Activated B cell treated with CpG ODN at 0.5 μM for 24 hours (primary cell): ENCODE measurements around the gene PHACTR3. TPM values are rescaled to one million over a fixed set of nuclear protein-coding genes. Genes with fewer than 3 reads are reported as not detected.

Experiments used
- ATAC-seq: fragments of 200-7000 bp; cut with Tn5 transposase; one replicate; pipeline ENCODE4 v1.10.0; 2021; ENCODE audit warnings: low read depth, mild to moderate bottlenecking, moderate library complexity
- CTCF ChIA-PET: fragments of 350-600 bp; sonication (Branson Sonifier 250); formaldehyde crosslinking; loops from one replicate; lab custom pipeline; 2021; ENCODE audit warnings: antibody characterized with exemption; lab: Charles Lee
- POLR2A ChIA-PET: fragments of 350-600 bp; sonication (Branson Sonifier 250); formaldehyde crosslinking; loops from one replicate; lab custom pipeline; 2021; ENCODE audit warnings: antibody characterized with exemption; lab: Charles Lee
- DNase-seq: peaks from one replicate; pipeline ENCODE4 v3.0.0; 2022
- H3K27ac Mint-ChIP-seq: one replicate; pipeline ENCODE4 v1.8.0; 2020; ENCODE audit warnings: mixed read lengths
- H3K27me3 Mint-ChIP-seq: one replicate; pipeline ENCODE4 v1.8.0; 2021; ENCODE audit warnings: mixed read lengths
- H3K36me3 Mint-ChIP-seq: one replicate; pipeline ENCODE4 v1.8.0; 2021; ENCODE audit warnings: low read depth, mixed read lengths
- H3K4me1 Mint-ChIP-seq: one replicate; pipeline ENCODE4 v1.8.0; 2021; ENCODE audit warnings: mixed read lengths
- H3K4me3 Mint-ChIP-seq: one replicate; pipeline ENCODE4 v1.8.0; 2020; ENCODE audit warnings: mild to moderate bottlenecking, mixed read lengths
- H3K9me3 Mint-ChIP-seq: one replicate; pipeline ENCODE4 v1.8.0; 2020; ENCODE audit warnings: mixed read lengths
- intact Hi-C: fragments of 100-400 bp; cut with micrococcal nuclease; formaldehyde crosslinking; loops from one replicate; pipeline ENCODE4 v1.15.1; 2024
- total RNA-seq: library from RNA; stranded (reverse); gene quantifications from 2 replicates; pipeline ENCODE4 v1.2.3, GENCODE V29; 2022
- TF ChIP-seq, protein P1 (sequence below): fragments of 200-600 bp; IDR thresholded peaks from one replicate; pipeline ENCODE4 v1.8.0; 2022; ENCODE audit warnings: antibody characterized with exemption, mild to moderate bottlenecking

The PHACTR3 gene
- total RNA-seq, 1 donor from 2014 or later: not detected

DNA sequence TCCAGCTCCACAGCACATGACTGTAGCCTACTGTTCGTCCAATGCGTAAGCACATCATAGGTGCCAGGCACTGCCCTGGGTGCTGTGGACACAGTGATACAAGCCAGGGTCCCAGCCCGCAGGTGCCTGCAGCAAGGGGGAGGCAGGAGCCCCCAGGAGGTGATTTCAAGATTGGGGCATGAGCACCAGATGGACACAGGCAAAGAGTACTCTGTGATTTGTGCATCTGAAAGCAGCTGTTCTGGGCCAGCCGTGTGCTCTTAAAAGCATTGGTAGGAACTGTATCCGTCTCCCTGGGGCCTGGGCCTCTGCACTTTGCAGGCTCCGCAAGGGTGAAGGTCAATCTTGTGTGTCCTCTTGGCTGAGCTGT, 179.3 kb downstream of the PHACTR3 start:
- ATAC-seq (no peak), DNase-seq (no peak)
- Mint-ChIP-seq H3K27me3 (peaks cover 2% of the 10 kb centered on the region), H3K9me3 (no peaks in the 10 kb centered on the region), H3K4me3 (no peak overlapping the region), H3K36me3 (no peaks in the 10 kb centered on the region), H3K4me1 (no peaks in the 10 kb centered on the region), H3K27ac (no peak overlapping the region)
- ChIA-PET CTCF (no interaction called here), POLR2A (no interaction called here)
- TF ChIP-seq, protein P1, sequence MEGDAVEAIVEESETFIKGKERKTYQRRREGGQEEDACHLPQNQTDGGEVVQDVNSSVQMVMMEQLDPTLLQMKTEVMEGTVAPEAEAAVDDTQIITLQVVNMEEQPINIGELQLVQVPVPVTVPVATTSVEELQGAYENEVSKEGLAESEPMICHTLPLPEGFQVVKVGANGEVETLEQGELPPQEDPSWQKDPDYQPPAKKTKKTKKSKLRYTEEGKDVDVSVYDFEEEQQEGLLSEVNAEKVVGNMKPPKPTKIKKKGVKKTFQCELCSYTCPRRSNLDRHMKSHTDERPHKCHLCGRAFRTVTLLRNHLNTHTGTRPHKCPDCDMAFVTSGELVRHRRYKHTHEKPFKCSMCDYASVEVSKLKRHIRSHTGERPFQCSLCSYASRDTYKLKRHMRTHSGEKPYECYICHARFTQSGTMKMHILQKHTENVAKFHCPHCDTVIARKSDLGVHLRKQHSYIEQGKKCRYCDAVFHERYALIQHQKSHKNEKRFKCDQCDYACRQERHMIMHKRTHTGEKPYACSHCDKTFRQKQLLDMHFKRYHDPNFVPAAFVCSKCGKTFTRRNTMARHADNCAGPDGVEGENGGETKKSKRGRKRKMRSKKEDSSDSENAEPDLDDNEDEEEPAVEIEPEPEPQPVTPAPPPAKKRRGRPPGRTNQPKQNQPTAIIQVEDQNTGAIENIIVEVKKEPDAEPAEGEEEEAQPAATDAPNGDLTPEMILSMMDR: no peak
- intact Hi-C loops: no loop called here

GRCh38 chr20:59784365-59784764, 180.0 kb downstream of the PHACTR3 start:
- Mint-ChIP-seq H3K27ac (no peak overlapping the region), H3K4me1 (no peaks in the 10 kb centered on the region), H3K27me3 (peaks cover 2% of the 10 kb centered on the region), H3K36me3 (no peaks in the 10 kb centered on the region), H3K9me3 (no peaks in the 10 kb centered on the region), H3K4me3 (no peak overlapping the region)
- DNase-seq (no peak), ATAC-seq (no peak)
- POLR2A ChIA-PET: no interaction called here
- TF ChIP-seq, protein P1: no peak
- CTCF ChIA-PET: no interaction called here
- intact Hi-C loops: no loop called here

DNA sequence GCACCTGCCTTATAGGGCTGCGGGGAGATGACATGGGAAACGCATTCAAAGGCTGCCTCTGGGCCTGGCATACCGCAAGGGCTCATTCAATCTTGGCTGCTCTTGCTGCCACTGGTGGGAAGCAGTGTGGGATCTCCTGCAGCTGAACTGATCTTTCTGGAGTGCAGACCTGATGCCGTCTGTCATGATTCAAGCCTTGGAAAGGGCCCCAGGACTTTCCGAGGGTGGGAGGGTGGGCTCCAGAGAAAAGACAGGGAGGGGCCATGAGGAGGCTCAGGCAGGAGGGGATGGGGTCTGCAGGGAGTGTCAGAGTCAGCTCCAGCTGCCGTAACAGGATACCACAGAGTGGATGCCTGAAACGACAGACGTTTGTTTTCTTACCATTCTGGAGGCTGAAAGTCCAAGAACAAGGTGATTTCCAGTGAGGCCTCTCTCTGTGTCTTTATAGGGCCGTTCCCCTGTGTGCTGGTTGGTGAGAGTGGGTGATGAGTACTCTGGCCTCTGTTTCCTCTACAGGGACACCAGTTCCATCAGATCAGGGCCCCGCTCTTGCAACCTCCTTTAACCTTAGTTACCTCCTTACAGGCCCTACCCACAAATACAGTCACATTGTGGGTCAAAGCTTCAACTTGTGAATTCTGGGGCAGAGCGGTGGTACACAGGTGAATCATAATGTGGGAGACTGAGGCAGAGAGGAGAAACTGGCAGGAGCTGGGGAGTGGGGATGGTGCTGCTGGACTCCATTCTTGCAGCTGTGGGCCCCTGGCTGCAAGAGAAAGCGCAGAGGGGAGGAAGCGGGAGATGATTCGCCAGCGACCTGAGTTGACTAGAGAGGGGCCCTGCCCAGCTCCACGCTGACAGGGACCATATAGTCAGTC, 180.7 kb downstream of the PHACTR3 start:
- Mint-ChIP-seq H3K4me1 (no peaks in the 10 kb centered on the region), H3K27ac (no peak overlapping the region), H3K36me3 (no peaks in the 10 kb centered on the region), H3K27me3 (peaks cover 2% of the 10 kb centered on the region), H3K9me3 (no peaks in the 10 kb centered on the region), H3K4me3 (no peak overlapping the region)
- DNase-seq: no peak
- ATAC-seq: no peak
- POLR2A ChIA-PET: no interaction called here
- intact Hi-C loops: no loop called here
- TF ChIP-seq, protein P1: no peak
- CTCF ChIA-PET: no interaction called here

GRCh38 chr20:59785669-59785959, 181.3 kb downstream of the PHACTR3 start:
- POLR2A ChIA-PET: no interaction called here
- intact Hi-C loops: no loop called here
- Mint-ChIP-seq H3K36me3 (no peaks in the 10 kb centered on the region), H3K27me3 (peaks cover 2% of the 10 kb centered on the region), H3K4me3 (no peak overlapping the region), H3K4me1 (no peaks in the 10 kb centered on the region), H3K9me3 (no peaks in the 10 kb centered on the region), H3K27ac (no peak overlapping the region)
- ATAC-seq (no peak), DNase-seq (no peak)
- TF ChIP-seq, protein P1: no peak
- CTCF ChIA-PET: no interaction called here

DNA sequence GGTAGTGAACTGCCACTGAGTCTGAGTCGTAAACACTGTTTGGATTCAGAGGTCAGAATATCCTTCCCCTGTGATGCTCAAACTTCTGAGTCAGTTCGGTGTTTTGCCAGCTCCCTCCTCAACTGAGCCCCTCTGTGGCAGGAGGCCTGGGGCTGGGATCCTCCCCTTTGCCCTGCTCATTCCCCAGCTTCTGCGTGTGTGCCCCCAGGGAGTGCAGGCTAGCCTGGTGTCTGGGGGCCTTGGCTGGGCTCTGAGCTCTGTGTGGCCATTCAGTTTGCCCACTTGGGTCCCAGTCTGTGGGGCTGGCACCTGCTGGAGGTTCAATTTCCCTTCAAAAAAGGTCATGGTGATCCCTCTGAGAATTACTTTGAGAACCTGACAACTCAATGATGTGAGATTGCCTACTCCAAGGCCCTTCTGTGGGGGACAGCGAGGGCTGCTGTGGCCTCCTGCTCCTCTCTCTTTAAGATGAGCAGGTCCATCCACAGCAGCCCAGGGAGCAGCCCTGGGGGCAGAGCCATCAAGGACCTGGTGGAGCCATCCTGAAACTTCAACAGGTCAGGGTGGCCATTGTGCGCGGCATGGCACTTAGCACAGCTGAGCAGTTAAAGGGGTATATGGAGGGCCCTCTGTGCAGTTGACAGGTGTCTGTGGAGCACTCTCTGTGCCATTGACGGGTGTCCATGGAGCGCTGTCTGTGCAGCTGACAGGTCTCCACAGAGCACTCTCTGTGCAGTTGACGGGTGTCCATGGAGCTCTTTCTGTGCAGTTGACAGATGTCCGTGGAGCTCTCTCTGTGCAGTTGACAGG, 181.9 kb downstream of the PHACTR3 start:
- H3K4me1 Mint-ChIP-seq: no peaks in the 10 kb centered on the region
- CTCF ChIA-PET: no interaction called here
- POLR2A ChIA-PET: no interaction called here
- no peak overlapping the region for H3K27ac Mint-ChIP-seq
- DNase-seq (no peak), ATAC-seq (no peak)
- intact Hi-C loops: no loop called here
- no peaks in the 10 kb centered on the region for H3K9me3 Mint-ChIP-seq
- H3K36me3 Mint-ChIP-seq: no peaks in the 10 kb centered on the region
- TF ChIP-seq, protein P1: no peak
- no peak overlapping the region for H3K4me3 Mint-ChIP-seq
- peaks cover 2% of the 10 kb centered on the region for H3K27me3 Mint-ChIP-seq
